Stimulated activated CD8-positive, alpha-beta memory T cell treated with anti-CD3 and anti-CD28 coated beads, Interleukin-4, amount 100 ng/mL, for 4 hours (primary cell): ENCODE data around the gene CALML3.

ENCODE experiments used
- DNase-seq, 2 donors: peaks; one replicate each; pipeline ENCODE4 v3.0.0-alpha.2; 2020; ENCODE audit warnings: low read depth in 2 of 2, low spot score in 1 of 2

Gene CALML3

DNA sequence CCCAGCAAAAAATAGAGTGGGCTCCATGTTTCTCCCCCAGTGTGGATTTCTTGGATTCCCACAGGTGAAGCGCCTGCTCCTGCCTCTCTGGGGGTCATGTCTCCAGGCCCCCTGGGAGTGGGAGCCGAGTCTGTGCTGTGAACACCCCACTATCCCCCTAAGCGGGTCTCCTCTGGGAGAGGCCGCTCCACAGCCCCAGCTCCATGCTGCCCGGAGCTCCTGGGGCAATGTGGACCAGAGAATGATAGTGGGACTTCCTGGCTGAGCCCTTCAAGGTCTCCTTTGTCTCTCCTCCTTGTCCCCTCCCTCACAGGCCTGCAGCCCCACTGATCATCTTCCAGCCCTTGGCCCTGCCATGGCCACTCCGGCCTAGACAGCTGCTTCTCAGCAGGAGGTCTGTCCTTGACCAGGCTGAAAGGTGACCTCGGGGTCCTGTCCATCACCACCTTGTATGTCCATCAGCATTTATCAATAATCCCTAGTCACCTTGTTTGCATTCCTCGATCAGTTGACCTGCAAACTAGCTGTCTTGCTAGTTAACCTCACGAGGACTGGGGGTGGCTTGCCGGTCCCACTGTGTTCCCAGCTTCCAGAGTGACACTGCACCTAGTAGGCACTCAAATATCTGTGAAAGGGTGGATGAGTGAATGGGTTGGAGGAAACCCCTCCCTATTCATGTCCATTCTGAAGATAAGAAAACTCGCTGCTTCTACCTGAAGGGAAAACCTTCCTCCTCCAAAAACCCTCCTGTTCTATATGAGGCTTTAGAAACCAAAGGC, 776 bp upstream of the CALML3 start:
- no peak for DNase-seq

DNA sequence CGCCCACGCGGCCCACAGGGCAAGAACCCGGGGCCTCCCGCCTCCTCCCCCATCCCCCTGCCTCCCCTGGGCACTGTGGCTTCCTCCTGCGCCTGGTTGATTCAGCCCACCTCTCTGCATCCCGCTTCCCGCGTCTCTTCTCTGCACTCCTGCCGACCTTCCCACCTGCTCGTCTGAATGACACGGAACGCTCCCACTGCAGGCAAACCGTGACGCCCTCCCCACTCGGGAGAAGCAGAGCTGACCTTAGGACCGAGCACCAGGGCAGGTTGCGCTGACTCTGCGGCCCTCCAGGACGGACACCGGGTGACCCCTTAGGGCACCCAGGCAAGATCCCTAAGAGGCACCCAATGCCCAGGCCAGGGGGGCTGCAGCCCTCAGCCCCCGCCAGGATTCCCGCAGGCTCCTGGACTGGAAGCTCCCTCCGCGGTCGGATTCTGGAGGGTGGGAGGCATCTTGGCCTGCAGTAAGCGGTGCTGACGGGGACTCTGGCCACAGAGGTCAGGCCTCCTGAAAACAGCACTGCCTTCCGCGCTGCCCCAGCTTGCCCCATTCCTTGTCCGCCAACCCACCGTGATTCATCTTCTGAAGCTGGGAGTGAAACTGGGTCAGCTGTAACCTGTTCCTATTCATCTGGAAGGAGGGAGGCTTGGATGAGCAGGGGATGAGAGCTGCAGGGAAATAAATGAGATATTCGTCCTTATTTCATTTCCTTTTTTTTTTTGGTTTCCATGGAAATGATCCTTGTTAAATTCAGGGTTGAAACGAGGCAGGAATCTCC, 990 bp downstream of the CALML3 start:
- DNase-seq = no peak

DNA sequence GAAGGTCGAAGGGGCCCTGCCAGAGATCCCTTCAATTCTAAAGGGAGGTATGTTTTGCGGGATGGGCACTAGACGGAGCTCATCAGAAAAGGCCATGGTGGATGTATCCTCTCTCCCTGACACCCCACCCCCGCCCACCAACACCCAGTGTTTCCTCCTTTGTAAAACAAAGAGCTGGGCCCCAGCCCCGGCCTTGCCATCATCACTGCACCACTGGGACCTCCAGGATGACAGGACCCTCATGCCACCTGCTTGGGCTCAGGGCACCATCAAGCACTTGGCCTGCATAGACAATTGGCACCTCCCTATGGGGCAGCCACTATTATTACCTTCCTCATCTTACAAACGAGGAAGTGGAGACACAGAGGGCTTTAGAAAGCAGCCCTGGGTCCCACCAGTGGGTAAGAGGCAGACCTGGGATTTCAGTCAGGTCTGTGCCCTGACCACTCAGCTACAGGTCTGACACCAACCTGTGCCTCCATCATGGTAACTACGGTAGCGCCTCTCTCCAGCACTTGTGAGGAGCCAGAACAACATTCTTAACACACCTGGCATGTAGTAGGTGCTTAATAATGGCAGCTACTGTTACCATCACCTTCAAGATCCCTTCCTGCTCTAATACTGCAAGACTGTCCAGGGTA, 2.0 kb downstream of the CALML3 start:
- DNase-seq = no peak

DNA sequence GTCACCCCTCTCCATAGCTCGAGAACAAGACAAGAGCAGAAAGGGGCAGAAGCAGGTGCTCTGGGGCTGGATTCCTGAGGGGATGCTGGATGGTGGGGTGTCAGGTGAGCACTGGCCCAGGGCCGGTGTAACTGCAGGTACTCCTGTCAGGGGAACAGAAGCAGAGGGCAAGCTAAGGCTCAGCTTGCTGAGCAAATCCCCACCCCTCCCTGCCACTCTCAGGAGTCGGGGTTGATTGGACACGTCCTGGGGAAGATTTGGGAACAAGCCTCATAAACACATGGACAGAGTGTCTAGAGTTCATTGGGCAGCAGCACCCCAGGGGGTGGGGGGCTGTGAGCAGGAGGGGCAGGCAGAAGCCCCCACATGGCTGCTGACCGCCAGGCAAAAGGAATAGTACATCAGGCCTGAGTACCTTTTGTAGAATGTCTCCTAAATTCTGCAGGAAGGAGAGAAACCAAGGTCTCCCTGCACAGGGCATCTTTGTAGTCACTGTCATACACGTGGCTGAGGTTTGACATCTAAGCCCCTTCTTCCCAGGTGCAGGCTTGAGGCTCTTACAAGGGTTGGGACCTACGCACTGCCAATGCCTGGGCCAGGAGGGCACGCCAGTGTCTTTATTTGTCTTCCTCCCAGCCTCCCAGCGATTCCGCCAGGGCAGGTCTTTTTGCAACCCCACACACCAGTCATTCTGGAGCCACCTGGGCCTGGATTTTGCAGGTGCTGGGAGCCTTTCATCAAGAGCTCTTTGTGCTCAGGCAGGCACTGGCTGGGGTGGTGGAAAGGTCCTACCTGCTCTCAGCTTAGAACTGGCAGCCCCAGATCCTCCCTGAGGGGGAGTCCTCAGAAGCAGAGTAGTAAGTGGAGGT, 2.8 kb downstream of the CALML3 start:
- no peak for DNase-seq

DNA sequence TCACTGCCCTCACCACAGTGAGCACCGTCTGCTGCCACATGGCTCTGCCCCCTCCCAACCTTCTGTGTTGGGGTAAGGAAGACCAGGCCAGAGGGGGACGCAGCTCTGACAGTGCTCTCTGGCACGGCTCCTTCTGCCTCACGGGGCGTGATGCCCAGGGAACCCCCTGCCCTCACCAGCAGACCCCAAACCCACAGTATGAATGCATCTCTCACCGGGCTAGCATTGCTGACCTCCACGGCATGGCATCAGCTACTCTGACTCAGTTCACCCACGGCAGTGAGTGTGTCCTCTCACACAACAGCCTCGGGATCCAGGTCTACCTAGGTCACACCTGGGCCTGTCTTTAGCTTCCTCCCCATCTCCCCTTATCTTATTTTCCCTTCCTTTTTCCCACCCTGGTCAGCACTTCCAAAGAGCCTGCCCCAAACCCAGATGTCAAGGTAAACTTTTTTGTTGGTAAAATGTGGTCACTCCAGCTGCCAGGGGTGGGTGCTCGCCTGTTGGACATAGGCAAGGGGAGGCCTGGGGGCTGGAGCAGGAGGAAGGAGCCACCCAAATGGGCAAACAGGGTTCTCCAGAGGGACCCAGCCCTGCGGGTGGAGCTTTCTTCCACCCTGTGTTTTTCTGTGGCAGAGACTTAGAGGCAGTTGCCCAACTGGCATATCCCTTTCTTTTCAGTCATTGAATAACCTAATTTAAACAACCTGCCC, 4.4 kb downstream of the CALML3 start:
- DNase-seq = no peak

DNA sequence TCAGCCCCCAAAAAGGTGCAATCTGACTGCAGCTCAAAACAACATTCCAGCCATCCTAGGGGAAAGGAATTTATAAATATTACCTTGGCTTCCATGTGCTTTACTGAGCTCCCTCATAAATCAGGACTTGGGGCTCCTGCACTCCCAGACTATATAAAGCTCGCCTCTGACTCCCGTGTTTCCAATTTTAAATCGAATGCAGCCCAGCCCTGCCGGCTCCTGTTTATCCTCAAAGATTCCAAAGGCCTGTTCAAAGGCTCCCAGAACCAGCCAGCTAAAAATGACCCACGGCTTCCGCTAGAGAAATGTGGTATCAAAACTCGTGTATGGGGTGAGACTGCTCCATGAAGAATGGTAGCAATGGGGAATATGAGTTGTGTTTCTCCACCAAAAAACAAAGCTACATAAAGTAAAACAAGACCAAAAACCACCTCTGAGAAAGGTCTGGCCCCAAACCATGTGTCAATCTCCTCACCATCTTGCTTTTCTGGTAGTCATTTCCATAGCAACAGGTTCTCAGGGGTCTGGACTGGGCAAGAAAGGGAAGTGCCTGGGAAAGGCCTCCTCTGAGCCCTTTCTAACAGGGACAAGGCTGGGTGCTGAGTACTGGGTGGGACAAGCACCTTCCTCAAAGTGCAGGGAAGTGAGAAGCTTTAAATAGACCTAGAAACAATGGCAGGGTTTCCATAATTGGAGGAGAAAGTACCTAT, 5.1 kb downstream of the CALML3 start:
- DNase-seq = no peak

DNA sequence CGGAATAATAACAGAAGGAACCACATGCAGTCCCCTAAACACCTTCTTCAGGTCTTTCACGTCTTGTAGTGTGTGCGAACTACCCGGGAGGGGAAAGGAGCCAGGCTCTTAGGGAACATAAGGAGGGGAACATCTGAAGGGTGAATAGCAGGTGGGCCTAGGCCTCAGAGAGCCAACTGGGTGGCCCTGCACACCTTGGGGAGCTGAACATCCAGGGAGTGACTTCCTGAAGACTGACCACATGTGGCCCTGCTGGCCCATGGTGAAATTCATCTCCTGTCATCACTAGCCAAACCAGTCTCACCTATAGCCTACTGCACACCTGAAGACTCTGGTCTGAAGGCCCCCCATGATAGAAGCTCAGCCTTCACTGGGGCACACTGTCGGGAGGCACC, 5.6 kb downstream of the CALML3 start:
- DNase-seq = no peak

DNA sequence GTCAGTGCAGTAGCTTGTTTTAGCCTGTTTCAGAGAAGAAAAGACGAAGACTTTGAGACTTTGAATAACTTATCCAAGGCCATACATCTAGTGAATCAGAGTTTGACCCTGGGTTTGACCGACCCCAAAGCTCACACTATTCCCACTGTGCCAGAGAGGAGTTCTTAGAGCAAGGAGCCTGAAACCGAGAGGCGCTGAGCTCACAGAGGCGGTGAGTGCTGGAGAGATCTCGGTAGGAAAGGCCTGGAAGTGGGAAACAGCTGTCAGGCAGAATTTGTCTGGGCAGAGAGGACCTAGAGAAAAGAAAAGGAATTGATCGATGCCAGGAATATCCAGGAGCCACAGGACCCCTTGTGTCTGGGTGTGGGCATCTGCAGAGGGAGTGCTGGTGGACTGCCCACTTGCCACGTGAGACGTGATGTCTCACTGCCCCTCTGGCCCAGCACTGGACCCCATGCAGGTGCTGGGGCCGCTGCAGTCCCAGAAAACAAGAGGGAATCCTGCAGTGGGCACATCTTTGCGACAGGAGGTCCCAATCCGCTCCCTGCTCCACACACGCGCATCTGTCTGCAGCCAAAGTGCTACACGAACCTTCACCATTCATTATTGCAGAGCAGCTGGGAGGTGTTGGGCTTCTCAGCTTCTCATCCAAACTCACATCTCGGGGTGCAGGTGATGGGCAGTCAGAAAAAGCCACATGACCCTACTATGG, 6.2 kb downstream of the CALML3 start:
- no peak for DNase-seq

DNA sequence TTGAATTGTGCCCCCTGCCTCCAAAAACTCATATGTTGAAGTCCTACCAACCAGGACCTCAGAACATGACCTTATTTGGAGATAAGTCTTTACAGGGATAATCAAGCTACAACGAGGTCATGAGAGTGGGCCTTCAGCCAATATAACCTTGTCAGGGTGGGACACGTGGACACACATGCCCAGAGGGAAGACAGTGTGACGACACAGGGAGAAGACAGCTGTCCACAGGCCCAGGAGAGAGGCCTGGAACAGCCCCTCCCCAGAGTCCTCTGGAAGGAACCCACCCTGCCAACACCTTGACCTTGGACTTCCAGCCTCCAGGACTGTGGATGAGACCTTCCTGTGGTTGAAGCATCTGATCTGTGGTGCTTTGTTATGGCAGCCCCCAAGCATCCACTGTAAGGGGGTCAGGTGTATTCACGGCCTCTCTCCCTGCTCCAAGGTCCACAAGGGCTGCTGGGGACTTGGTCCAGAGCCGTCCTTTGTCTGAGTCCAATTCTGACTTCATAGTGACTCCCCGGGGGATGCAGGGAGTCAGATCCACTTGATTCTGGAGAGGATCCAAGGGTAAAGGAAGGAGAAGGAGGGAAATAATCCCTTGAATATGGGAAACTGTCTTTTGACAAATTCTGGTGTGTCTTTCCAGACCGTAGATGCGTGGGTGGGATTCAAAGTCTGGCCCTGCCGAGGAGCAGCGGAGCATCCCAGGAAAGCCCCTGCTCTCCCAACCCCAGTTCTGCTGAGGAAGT, 7.0 kb downstream of the CALML3 start:
- DNase-seq = no peak

DNA sequence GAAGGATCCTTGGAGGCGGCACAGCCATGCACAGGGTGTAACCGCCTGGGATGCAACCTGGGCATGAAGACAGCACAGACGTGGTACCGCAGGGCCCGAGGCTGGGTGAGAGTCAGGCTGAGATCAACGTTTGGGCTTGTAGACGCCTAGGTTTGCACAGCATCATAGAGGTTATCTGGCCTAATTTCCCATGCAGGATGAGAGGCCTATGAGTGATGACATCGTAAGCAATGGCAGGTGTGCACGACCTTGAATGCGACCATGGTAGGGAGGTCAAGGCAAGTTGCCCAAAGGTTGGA, 7.5 kb downstream of the CALML3 start:
- DNase-seq = no peak

DNA sequence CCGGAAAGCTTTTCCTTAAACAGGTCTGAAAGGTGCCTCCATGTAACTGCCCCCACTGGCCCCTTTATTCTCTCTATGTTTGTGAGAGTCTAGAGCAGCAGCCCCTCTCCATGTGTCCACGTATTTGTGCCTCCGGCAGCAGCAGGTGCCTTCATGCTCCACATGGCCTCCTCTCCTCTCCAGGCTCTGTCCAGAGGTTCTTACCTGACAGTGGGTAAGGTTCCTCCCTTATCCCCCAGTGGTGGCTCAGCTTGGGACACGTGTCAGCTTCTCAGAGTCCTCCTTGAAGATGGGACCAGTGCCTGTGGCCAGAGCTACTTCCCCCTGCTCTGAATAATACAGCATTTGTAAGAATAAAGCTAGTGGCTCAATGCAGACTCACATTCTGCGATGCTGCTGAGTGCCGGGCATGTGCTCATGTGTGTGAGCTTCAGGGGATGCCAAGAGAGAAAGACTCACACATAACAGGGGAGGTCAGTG, 7.9 kb downstream of the CALML3 start:
- no peak for DNase-seq

DNA sequence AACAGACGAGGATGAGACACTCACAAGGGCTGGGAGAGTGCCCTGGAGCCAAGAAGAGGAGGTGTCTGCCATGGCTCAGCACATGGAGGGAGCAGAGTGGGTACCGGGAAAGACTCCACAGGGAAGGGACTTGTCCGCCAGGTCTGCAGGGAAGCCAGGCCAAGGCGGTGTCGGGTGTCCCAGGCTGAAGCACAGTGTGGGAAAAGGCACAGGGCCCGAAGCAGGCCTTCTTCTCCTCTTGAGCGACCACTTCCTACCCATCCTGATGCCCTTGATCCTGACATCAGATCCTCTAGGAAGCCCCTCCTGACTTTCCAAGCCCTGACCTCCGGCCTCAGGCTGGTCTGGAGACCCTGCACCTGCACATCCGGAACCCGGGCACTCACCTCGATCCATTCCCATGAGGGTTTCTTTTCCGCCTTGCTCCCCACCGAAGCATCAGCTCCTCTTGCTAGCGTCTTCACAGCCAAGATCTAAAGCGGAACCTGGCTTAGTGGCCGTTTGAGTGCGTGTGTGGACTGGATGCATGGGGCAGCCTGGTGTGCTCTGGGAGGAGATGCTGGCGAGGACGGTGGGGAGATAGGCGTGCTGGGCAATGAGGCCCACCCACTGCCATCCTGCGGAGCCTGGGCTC, 8.5 kb downstream of the CALML3 start:
- no peak for DNase-seq

DNA sequence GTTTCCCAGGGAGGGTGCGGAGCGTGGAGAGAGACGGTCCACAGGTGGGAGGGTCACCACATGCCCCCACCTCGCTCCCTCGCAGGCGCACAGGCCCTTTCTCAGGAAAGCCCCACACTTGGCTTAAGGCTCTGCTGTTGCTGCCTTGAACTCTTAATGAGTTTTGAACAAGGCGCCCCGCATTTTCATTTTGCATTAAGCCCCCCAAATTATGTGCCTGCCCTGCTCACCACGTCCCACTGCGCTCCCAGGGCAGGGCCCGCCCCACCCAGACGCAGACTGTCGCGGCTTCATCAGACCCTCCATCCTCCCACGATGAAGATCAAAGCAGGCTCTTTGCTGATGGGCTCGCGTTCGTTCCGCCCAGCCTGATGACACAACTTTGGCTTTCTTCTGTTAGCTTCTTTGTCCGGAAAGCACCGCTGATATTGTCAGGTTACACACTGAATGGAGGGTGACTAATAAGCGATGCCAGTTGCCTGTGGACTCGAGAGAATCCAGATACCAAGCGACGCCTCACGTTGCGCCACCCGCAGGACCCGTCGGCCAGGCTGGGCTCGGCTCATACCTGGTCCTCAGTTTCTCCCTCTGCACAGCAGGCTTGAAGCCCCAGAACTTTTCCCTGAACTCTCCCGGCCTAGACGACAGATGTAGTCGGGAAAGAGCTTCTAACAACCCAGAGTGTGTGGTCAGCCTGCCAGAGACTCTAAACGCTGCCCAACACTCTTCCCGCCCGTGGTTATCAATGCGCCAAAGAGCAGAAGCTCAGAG, 9.5 kb downstream of the CALML3 start:
- DNase-seq = no peak

DNA sequence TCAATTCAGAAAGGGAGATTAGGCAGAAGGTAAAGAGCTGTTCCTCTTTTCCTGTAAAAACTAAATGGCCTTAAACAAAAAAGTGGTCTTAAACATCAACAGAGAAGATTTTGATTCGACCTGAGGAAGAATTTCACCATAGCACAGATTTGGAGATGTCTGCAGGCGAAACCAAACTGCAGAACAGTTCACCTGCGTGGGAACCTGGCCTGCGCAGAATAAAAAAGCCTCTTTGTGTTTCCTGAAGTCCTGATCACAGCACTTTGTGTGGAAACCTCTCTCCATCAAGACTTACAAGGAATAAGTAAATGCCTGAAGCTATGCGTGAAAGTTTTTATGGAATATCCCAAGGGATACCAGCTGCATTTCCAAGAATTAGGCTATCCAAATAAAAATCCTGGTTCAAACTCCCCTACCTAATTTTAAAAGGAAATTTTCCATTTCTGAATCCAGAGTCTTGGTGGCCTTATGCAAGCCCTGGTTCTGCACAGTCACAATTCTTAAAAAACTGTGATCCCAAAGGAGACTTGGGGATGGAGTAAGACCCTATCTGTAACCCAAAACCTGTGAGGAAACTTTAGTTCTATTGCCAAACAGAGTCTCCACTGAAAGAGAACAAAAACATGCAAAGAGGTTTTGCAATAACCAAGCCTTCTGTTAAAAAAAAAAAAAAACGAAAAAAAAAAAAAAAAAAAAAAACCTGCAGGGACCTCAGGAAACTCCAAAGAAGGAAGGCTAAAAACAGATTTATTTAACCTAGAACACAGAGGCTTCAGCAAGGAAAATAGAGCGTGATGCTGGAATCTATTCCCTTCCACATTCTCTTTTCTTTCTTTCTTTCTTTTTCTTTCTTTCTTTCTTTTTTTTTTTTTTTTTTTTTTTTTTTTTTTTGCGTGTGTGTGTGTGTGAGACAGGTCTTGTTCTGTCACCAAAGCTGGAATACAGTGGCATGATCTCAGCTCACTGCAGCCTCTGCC, 10.4 kb downstream of the CALML3 start:
- no peak for DNase-seq

DNA sequence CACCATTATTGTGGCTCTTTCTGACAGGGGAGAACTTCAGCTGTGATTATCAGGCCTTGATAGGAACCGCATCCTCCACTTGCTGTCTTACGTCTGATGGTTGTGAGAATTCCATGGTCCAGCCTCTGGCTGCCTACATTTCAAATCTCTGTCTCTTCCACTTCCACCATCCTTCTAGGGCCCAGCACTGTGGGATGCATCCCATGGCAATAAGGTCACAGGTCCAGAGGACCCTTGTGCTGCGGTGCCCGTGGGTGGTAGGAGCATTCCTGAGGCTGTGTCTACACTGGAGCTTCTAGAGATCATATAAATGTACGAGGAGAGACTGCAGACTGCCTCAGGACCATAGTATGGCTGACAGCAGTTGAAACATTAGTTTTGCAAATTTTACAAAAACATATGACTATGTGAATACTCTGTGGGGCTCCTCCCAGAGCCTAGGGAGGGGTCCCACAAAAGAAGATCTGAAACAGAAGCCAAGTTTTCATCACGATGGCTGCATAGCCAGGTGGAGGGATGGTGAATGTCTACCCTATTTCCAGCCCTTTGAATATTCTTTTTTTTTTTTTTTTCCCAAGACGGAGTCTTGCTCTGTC, 11.8 kb downstream of the CALML3 start:
- DNase-seq = no peak

DNA sequence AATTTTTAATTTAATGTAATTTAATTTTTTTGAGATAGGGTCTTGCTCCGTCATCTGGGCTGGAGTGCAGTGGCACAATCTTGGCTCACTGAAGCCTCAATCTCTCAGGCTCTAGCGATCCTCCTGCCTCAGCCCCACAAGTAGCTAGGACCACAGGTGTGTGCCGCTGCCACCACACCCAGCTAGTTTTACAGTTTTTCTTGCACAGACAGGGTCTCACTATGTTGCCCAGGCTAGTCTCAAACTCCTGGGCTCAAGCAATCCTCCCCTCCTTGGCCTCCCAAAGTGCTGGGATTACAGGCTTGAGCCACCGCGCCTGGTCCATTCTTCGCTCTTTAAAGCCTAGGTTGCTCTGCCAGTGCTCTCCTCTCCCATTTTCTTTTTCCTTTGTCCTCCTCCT, 12.9 kb downstream of the CALML3 start:
- no peak for DNase-seq
